ENCODE data around the gene ADAMTS14. TPM values are rescaled to one million over a fixed set of nuclear protein-coding genes. Genes with fewer than 3 reads are reported as not detected.
A peak's percentile ranks its signal among the peaks of the same experiment; 100 is the strongest.

Gene ADAMTS14
- total RNA-seq, 2 donors from 2014 or later = 0.53 to 0.81 TPM

DNA sequence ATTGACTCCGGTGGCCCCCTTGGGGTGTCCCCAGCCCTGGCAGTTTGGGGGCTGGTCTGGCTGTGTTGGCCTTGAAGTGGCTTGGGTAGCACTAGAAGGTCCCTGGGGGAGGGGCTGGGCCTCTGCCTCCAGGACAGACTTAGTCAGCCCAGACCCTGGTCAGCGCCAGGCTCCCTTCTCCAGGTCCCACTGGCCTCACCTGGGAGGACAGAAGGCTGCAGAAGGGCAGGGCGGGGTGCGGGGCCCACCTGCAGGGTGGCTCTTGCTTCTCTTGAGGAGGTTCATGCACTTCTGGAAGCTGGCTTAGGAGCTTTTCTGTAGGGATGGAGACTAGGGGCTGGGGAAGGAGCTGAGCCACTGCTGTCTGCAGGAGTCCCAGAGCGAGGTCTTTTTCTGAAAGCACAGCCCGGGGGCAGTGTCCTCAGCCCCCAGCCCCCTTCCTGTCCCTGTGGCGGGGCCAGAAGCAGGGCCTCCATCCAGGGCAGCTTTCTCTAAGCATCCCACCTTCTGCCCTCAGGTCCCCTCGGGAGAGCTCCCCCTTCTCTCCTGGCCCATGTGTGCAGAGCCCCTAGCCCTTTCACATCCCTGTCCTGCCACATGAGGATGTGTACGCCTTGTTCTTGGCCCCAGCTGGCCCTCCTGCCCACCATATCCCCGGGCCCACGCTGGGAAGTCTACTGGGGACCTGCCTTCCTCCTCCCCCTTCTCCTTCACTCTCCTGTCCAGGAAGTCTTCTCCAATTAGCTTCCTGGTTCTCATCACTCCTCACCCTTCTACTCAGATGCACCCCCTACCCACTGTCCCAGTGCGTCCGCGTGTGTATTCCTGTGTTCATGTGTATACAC lies 101.9 kb downstream of the ADAMTS14 start:
- intact Hi-C loops (cut with DNase I) = no loop called here
- no peak for DNase-seq
- no peak for ATAC-seq

DNA sequence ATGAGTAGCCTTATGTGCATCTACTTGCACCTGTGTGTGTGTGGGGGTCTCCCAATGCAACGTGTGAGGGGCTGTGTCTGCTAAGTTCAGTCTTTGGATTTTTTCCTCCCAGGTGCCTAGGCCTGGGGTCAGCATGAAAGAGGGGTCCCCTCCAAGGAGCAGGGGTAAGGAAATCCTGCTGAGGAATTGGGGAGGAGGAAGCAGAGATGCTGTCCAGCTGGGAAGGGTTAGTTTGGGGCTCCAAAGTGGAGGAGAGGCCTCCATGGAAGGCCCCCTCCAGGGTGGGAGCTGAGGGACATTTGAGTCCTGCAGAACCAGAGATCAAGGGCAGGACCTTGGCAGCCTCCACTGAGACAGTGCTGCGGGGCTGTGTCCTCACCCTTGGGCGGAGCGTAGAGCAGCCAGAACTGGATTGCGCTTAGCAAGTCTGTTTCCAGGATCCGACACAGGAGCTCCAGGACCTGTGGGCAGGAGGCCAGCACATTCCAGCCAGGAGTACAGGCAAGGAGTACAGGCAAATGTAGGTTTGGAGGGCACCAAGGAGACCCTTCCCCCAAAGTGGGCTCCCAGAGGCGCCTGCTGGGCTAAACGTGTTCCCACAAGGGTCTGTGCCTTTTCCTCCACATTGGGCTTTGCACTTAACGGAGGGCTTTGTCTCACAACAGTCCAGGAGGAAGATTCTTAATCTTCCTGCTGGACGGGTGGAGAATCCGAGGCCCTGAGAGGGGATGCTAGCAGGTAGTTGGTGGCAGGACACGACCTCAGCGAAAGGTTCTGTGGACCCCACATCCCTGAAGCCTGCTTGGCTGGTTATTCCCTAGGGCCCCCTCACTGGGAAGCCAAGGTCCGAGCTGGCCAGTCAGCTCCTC lies 102.7 kb downstream of the ADAMTS14 start:
- ATAC-seq (no peak), DNase-seq (no peak)
- intact Hi-C loops (cut with DNase I) = no loop called here

DNA sequence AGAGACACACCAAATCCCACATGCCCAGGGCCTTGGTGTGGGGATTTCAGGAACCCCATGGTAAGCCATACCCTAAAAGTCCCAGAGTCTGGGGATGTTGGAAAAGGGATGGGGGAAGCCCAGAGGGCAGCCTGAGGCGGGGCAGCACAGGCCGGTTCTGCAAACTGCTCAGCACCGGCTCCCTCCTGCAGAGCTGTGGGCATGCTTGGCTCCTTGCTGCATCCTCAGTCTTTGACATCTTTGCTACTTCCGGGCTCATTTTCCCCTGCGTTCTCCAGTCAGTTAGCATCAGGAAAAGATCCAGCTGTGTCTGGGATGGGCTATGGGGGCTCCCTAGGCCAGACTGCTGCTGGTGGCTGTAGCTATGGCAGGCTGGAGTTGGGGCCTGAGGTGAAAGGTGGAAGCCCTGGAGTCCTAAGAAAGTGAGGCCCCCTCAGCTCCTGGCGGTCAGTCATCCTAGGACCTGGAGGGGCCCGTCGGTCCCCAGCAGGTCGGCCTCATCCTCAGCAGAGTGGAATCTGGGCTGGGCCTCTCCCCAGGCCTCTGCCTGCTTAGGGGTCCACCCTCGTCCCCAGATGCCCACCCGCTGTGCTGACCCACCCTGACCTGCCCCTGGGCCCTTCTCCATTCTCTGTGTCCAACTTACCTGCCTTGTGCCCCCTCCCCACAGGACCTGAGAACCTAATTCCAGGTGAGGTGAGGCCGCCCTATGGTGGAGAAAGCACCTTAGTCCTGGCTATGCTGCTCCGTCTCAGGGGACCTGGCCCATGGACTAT lies 103.6 kb downstream of the ADAMTS14 start:
- no peak for DNase-seq
- no peak for ATAC-seq
- intact Hi-C loops (cut with DNase I) = no loop called here

DNA sequence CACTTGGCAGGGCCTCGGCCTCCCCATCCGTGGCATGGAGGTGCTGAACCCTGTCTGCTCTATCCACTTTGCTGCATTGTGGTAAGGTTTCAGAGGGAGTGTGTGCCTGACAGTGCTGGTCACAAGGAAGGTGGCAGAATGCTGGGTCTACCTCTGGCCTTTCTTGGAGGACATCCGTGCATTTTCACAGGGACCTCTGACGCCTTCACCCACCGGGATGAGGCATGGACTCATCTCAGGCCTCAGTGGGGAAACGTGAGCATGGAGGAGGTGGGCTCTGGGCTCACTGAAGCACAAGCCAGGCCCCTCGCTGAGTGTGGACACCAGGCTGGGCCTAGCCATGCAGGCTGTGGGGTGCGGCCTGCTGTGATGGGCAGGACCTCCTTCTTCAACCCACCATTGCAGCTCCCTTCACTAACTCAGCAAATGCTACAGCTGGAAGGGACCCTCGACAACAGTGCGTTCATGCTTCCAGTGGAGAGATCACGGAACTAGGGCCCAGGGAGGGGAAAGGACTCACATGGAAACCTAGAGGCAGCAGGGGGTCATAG lies 104.2 kb downstream of the ADAMTS14 start:
- intact Hi-C loops (cut with DNase I) = no loop called here
- DNase-seq (no peak), ATAC-seq (no peak)

- no peak for ATAC-seq
- intact Hi-C loops (cut with DNase I) = no loop called here
- no peak for DNase-seq
Measured at GRCh38 chr10:70777063-70777875, 105.0 kb downstream of the ADAMTS14 start.

GRCh38 chr10:70778267-70778924 lies 106.1 kb downstream of the ADAMTS14 start:
- intact Hi-C loops (cut with DNase I) = no loop called here
- DNase-seq = no peak
- no peak for ATAC-seq

DNA sequence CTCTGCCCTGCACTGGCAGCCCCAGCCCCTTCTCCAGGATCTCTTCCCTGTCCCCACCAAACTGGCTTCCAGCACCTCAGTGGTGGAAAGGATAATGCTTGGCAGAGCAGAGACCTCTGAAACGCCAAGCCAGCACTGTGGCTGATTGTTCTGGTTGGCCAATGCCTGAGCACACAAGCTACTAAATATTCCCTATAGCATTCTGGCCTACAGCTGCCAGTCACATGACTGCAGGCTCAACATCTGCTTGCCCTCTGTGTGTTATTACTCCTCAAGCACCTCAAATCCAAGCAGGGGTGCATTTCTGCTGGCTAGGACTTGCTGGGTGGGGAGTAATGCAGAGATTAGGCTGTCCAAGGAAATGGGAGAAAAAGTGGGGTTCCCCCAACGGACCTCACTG lies 106.8 kb downstream of the ADAMTS14 start:
- peak in 1 of 2 donors; percentile 62 for ATAC-seq
- no peak for DNase-seq
- intact Hi-C loops (cut with DNase I) = no loop called here

- peak; percentile 45 to 48 for ATAC-seq
- intact Hi-C loops (cut with DNase I) = no loop called here
- no peak for DNase-seq
Measured at GRCh38 chr10:70779511-70780369, 107.4 kb downstream of the ADAMTS14 start.

DNA sequence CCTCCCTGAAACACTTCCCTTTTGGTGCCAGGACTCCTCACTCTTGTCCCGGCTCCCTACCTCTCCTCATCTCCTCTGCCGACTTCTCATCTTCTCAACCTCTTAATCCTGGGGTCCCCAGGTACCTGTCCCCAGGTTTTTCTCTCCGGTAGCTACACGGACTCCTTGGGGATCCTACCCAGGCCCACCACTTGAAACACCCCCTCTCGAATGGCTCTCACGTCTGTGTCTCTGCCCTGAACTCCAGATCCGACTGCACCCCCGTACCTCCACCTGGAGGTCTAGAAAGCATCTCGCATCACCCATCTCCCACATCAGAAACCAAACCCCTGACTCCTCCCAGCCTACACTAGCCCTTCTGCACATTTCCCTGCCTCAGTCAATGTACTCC lies 108.1 kb downstream of the ADAMTS14 start:
- DNase-seq (no peak), ATAC-seq (no peak)
- intact Hi-C loops (cut with DNase I) = no loop called here

GRCh38 chr10:70780772-70781171 lies 108.5 kb downstream of the ADAMTS14 start:
- no peak for ATAC-seq
- DNase-seq = no peak
- intact Hi-C loops (cut with DNase I) = no loop called here

DNA sequence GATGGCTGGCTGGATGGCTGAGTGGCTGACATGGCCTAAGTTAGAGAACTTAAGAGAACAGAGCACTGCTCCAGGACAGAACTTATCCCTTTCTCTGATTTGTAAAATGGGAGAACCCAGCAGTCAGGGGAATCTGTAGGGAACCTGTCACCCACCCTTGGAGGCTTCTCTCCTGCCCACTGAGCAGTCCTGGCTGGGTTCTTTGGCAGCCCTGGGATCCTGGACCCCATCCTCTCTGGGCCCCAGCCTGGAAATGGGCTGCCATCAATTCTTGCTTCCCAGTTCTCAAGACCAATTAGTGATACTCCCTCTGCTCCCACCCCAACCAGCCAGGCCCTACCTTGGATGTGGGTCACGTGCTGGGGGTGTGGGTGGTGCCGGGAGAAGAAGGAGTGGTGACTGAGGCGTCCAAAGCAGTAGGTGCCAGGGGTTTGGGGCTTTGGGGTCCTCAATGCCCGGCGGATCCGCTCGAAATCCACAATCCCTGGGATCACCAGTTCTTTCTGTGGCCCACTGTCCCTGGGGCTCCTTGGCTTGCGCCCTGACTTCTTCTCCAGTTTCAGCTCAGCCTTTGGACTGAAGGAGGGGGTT lies 109.2 kb downstream of the ADAMTS14 start:
- DNase-seq = no peak

GRCh38 chr10:70782086-70782745 lies 109.9 kb downstream of the ADAMTS14 start:
- DNase-seq (no peak), ATAC-seq (peak; percentile 36 to 60)
- intact Hi-C loops (cut with DNase I) = no loop called here

More for the DNA sequence above, 109.2 kb downstream of the ADAMTS14 start:
- no peak for ATAC-seq
- intact Hi-C loops (cut with DNase I) = no loop called here

- DNase-seq (no peak), ATAC-seq (no peak)
- intact Hi-C loops (cut with DNase I) = no loop called here
Measured at GRCh38 chr10:70782746-70783680, 110.7 kb downstream of the ADAMTS14 start.

DNA sequence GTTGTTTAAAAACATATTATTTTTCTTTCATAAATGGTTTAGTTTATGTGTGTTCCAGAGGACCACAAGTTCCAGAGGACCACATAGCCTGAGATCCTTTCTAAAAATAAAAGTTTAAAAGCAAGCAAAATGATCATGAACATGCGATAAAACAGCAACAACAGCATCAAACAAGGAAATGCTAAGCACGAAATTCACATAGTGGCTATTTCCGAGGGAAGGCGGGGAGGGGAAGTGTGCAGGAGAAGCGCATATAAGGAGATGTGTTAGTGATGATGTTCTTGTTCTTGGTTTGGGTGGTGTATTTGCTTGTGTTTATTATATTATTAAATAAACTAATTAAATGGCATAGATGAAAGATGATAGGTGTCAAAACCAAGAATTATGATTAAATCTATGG lies 111.7 kb downstream of the ADAMTS14 start:
- intact Hi-C loops (cut with DNase I) = no loop called here
- DNase-seq = no peak
- ATAC-seq = no peak

DNA sequence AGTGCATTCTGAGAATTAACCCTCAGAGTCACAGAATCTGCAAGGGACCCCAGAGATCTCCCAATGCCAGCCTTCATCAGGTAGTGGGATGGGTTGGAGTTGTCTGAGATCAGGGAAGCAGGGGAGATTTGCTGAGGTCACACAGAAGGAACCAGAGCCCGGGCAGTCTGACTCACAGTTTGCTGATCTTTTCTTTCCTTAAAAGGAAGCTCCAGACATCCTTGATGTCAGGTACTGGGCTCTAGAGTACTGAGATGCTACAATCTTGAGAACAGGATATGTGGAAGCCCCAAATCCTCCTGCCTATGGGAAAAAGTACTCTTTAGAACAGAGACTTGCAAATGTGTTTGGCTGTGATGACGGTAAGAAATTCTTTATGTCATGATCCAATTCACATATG lies 112.2 kb downstream of the ADAMTS14 start:
- no peak for ATAC-seq
- no peak for DNase-seq
- intact Hi-C loops (cut with DNase I) = no loop called here
